C4-2B (cell line): Measurements from ENCODE around the gene SPINDOC.

ENCODE experiments used
- ZFX ChIP-seq: fragments of 450-650 bp; IDR thresholded peaks from 2 replicates; pipeline ENCODE4 v1.6.1; 2017
- TF ChIP-seq, protein P1 (sequence below): fragments of 450-650 bp; conservative IDR thresholded peaks from 2 replicates; pipeline ENCODE4 v1.5.1; 2017; ENCODE audit warnings: mild to moderate bottlenecking

DNA sequence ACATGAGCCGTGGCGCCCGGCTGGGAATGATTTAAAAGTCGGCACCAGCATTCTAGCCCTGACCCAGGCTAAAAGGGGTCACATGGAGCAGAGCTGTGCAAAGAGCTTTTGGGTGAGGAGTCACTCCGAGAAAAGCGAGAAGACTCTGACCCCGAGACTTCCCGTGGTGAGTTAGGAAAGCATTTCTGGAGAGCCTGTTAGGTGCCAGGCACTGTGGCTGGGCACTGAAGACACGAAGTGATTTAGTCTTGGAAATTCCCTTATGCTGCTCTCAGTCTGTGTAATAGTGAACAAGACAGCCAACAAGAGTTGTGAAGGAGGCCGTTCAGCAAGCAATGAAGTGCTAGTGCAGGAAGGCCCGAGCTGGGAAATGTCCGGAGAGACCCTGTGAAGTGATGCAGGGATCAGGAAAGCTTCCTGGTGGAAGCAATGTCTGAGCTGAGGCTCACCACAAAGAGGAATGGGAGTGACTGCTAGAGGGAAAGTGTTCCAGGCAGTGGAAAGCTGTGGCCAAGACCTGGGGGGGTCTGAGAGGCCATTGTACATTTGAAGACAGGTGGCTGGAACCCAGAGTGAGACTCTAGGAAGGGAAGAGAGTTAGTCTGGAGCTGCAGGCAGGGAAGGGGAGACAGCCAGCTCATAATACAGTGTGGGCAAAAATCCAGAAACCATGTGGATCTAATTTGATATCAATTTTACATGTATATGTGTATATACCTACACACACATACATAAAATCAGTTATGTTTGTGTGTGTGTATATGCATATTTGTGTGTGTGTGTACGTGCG is 57.3 kb downstream of the SPINDOC start:
- TF ChIP-seq, protein P1, sequence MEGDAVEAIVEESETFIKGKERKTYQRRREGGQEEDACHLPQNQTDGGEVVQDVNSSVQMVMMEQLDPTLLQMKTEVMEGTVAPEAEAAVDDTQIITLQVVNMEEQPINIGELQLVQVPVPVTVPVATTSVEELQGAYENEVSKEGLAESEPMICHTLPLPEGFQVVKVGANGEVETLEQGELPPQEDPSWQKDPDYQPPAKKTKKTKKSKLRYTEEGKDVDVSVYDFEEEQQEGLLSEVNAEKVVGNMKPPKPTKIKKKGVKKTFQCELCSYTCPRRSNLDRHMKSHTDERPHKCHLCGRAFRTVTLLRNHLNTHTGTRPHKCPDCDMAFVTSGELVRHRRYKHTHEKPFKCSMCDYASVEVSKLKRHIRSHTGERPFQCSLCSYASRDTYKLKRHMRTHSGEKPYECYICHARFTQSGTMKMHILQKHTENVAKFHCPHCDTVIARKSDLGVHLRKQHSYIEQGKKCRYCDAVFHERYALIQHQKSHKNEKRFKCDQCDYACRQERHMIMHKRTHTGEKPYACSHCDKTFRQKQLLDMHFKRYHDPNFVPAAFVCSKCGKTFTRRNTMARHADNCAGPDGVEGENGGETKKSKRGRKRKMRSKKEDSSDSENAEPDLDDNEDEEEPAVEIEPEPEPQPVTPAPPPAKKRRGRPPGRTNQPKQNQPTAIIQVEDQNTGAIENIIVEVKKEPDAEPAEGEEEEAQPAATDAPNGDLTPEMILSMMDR: no peak
- no peak for TF ChIP-seq ZFX
